Mammary epithelial cell (primary cell): ENCODE results near the gene KCNQ5.

Experiments used
- EZH2 ChIP-seq: IDR thresholded peaks from 2 replicates; pipeline ENCODE4 v1.6.1; 2012; ENCODE audit warnings: low read length, inconsistent platforms, borderline replicate concordance
- TF ChIP-seq, protein P1 (sequence below), 2 donors: IDR thresholded peaks in 1 of 2; conservative IDR thresholded peaks in 1 of 2; 2 replicates each; pipeline ENCODE4 v1.5.1; 2011 to 2012; ENCODE audit warnings: inconsistent platforms in 2 of 2, low read length in 2 of 2, mild to moderate bottlenecking in 2 of 2, control low read depth in 1 of 2, low read depth in 1 of 2; ENCODE audit not compliant: insufficient read depth in 1 of 2; ENCODE audit errors: extremely low read depth in 1 of 2

DNA sequence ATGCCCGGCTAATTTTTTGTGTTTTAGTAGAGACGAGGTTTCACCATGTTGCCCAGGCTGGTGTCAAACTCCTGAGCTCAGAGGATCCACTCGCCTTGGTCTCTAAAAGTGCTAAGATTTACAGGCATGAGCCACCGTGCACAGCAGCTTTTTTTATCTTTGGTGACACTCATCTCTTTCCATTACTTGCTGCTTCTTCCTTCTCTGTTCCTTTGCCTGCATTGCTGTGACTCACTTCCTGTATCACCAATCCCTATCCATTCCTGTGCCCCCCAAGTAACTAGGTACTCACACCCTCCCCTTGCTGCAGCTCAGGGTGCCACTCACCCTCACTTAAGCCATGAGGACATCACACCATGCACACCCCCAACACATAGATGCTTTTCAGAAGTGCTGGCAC is 578.9 kb downstream of the KCNQ5 start:
- TF ChIP-seq, protein P1, sequence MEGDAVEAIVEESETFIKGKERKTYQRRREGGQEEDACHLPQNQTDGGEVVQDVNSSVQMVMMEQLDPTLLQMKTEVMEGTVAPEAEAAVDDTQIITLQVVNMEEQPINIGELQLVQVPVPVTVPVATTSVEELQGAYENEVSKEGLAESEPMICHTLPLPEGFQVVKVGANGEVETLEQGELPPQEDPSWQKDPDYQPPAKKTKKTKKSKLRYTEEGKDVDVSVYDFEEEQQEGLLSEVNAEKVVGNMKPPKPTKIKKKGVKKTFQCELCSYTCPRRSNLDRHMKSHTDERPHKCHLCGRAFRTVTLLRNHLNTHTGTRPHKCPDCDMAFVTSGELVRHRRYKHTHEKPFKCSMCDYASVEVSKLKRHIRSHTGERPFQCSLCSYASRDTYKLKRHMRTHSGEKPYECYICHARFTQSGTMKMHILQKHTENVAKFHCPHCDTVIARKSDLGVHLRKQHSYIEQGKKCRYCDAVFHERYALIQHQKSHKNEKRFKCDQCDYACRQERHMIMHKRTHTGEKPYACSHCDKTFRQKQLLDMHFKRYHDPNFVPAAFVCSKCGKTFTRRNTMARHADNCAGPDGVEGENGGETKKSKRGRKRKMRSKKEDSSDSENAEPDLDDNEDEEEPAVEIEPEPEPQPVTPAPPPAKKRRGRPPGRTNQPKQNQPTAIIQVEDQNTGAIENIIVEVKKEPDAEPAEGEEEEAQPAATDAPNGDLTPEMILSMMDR (conservative IDR thresholded peaks at IDR 0.05 in 1 of 2, IDR thresholded peaks at IDR 0.05 in 1 of 2; ENCODE audit: extremely low read depth in 1 of 2, insufficient read depth in 1 of 2, low read depth in 1 of 2, low read length in 2 of 2), result no peak
- no peak for TF ChIP-seq EZH2
